H1 (cell line): Measurements from ENCODE around the gene RFLNA. TPM values are rescaled to one million over a fixed set of nuclear protein-coding genes. Genes with fewer than 3 reads are reported as not detected.

Experiments used
- CTCF ChIA-PET: fragments of 300-600 bp; sonication (Branson Sonifier 250); formaldehyde crosslinking; loops from one replicate; lab custom pipeline; 2021; ENCODE audit not compliant: partially characterized antibody; lab: Charles Lee
- POLR2A ChIA-PET: fragments of 300-600 bp; sonication (Branson Sonifier 250); formaldehyde crosslinking; loops from one replicate; lab custom pipeline; 2021; ENCODE audit warnings: inconsistent platforms; ENCODE audit not compliant: partially characterized antibody; lab: Charles Lee
- DNase-seq, 2 experiments: peaks; one replicate each; pipeline versions ENCODE4 v3.0.0 to v3.0.0-alpha.2; 2010 to 2022; ENCODE audit warnings: low spot score in 2 of 2, low read depth in 1 of 2, mixed read lengths in 1 of 2
- FAIRE-seq: peaks from 2 replicates; lab custom pipeline; 2011; peaks lifted over from hg19 to GRCh38; lab: Jason Lieb, UNC
- H2AFZ ChIP-seq: 2 replicates; pipeline ENCODE4 v1.8.1; 2012; ENCODE audit warnings: low read length, inconsistent platforms
- H2AK5ac ChIP-seq: 2 replicates; pipeline ENCODE4 v1.6.1; 2013; ENCODE audit warnings: low read depth, low read length
- H2BK120ac ChIP-seq: replicated peaks from 2 replicates; pipeline ENCODE3; 2013; ENCODE audit warnings: low read depth, low read length, inconsistent platforms
- H2BK12ac ChIP-seq: 2 replicates; pipeline ENCODE4 v1.6.1; 2013; ENCODE audit warnings: low read depth, low read length
- H2BK15ac ChIP-seq: 2 replicates; pipeline ENCODE4 v1.6.1; 2013; ENCODE audit warnings: low read length
- H2BK20ac ChIP-seq: 2 replicates; pipeline ENCODE4 v1.6.1; 2013; ENCODE audit warnings: low read length
- H2BK5ac ChIP-seq: 2 replicates; pipeline ENCODE4 v1.6.1; 2013; ENCODE audit warnings: low read depth, low read length
- H3K14ac ChIP-seq: 2 replicates; pipeline ENCODE4 v1.6.1; 2013; ENCODE audit warnings: inconsistent platforms; ENCODE audit not compliant: insufficient read length
- H3K18ac ChIP-seq: 2 replicates; pipeline ENCODE4 v1.6.1; 2013; ENCODE audit warnings: low read length; ENCODE audit errors: extremely low read depth
- H3K23ac ChIP-seq: 2 replicates; pipeline ENCODE4 v1.6.1; 2013; ENCODE audit warnings: inconsistent platforms; ENCODE audit not compliant: insufficient read length
- H3K23me2 ChIP-seq: 2 replicates; pipeline ENCODE4 v1.6.1; 2013; ENCODE audit warnings: low read depth, low read length
- H3K27ac ChIP-seq: 2 replicates; pipeline ENCODE4 v1.6.1; 2011; ENCODE audit warnings: low read depth, low read length, inconsistent platforms
- H3K27me3 ChIP-seq, 4 experiments: replicated peaks in 1 of 4; 1 replicate in 1 of 4; 2 replicates in 3 of 4; pipeline versions ENCODE4 v1.6.1 to v1.8.1; 2011 to 2013; ENCODE audit warnings: low read length in 3 of 4, mild to moderate bottlenecking in 3 of 4, inconsistent platforms in 2 of 4, mixed read lengths in 2 of 4, moderate library complexity in 1 of 4; ENCODE audit not compliant: control insufficient read depth in 3 of 4, insufficient read depth in 3 of 4; ENCODE audit errors: extremely low read depth in 1 of 4
- H3K36me3 ChIP-seq, 4 experiments: 2 replicates each; pipeline versions ENCODE4 v1.6.1 to v1.8.1; 2011 to 2013; ENCODE audit warnings: mild to moderate bottlenecking in 4 of 4, low read length in 3 of 4, moderate library complexity in 2 of 4, control low read depth in 1 of 4, inconsistent platforms in 1 of 4; ENCODE audit not compliant: insufficient read depth in 4 of 4, control insufficient read depth in 2 of 4
- H3K4ac ChIP-seq: replicated peaks from 2 replicates; pipeline ENCODE3; 2013; ENCODE audit warnings: low read length, low read depth, mixed read lengths, inconsistent platforms; ENCODE audit not compliant: insufficient read length
- H3K4me1 ChIP-seq, 4 experiments: replicated peaks in 1 of 4; 1 replicate in 1 of 4; 2 replicates in 3 of 4; pipeline versions ENCODE4 v1.6.1 to v1.8.1; 2011 to 2013; ENCODE audit warnings: low read length in 3 of 4, inconsistent platforms in 2 of 4, mixed read lengths in 1 of 4; ENCODE audit not compliant: insufficient read depth in 4 of 4, control insufficient read depth in 3 of 4
- H3K4me2 ChIP-seq, 2 experiments: 2 replicates each; pipeline versions ENCODE4 v1.6.1 to v1.8.1; 2011 to 2013; ENCODE audit warnings: low read depth in 2 of 2, low read length in 2 of 2, control low read depth in 1 of 2, inconsistent platforms in 1 of 2, mild to moderate bottlenecking in 1 of 2; ENCODE audit not compliant: insufficient read depth in 1 of 2
- H3K4me3 ChIP-seq, 4 experiments: fragments of 200-600, 300-600 bp in 1 of 4; sonication (generic), shearing (Covaris generic), sonication (Bioruptor Twin) in 1 of 4; 2 replicates each; pipeline versions ENCODE4 v1.5.1 to v1.8.1; 2011 to 2016; ENCODE audit warnings: low read length in 4 of 4, low read depth in 3 of 4, control low read depth in 2 of 4, inconsistent platforms in 2 of 4, mild to moderate bottlenecking in 2 of 4, mixed read lengths in 1 of 4, moderate library complexity in 1 of 4; ENCODE audit not compliant: insufficient read depth in 2 of 4; ENCODE audit errors: extremely low read depth in 1 of 4
- H3K56ac ChIP-seq: replicated peaks from 2 replicates; pipeline ENCODE3; 2013; ENCODE audit warnings: low read depth, mild to moderate bottlenecking, mixed read lengths, low read length, inconsistent platforms; ENCODE audit not compliant: insufficient read length
- H3K79me1 ChIP-seq: 2 replicates; pipeline ENCODE4 v1.6.1; 2013; ENCODE audit warnings: low read depth, low read length, control low read depth
- H3K79me2 ChIP-seq, 2 experiments: 2 replicates each; pipeline versions ENCODE4 v1.6.1 to v1.8.1; 2012 to 2013; ENCODE audit warnings: low read length in 2 of 2, mild to moderate bottlenecking in 2 of 2, inconsistent platforms in 1 of 2; ENCODE audit not compliant: insufficient read depth in 2 of 2, control insufficient read depth in 1 of 2
- H3K9ac ChIP-seq, 4 experiments: replicated peaks in 1 of 4; 1 replicate in 1 of 4; 2 replicates in 3 of 4; pipeline versions ENCODE4 v1.6.1 to v1.8.1; 2011 to 2013; ENCODE audit warnings: low read depth in 3 of 4, low read length in 3 of 4, control low read depth in 2 of 4, mild to moderate bottlenecking in 2 of 4, moderate library complexity in 2 of 4, inconsistent platforms in 1 of 4; ENCODE audit errors: extremely low read depth in 1 of 4
- H3K9me3 ChIP-seq, 2 experiments: 2 replicates each; pipeline versions ENCODE4 v1.6.1 to v1.8.1; 2012 to 2013; ENCODE audit warnings: mild to moderate bottlenecking in 2 of 2, moderate library complexity in 2 of 2, control low read depth in 1 of 2, inconsistent platforms in 1 of 2, low read depth in 1 of 2, low read length in 1 of 2, mixed read lengths in 1 of 2; ENCODE audit not compliant: insufficient read depth in 2 of 2
- H4K20me1 ChIP-seq, 2 experiments: replicated peaks in 1 of 2; 2 replicates each; pipeline versions ENCODE3 to v1.8.1; 2011 to 2013; ENCODE audit warnings: inconsistent platforms in 2 of 2, low read length in 2 of 2, mild to moderate bottlenecking in 1 of 2; ENCODE audit not compliant: insufficient read depth in 2 of 2, control insufficient read depth in 1 of 2
- H4K5ac ChIP-seq: 2 replicates; pipeline ENCODE4 v1.6.1; 2013; ENCODE audit warnings: low read length, low read depth, mixed read lengths, inconsistent platforms; ENCODE audit not compliant: insufficient read length
- H4K8ac ChIP-seq: 2 replicates; pipeline ENCODE4 v1.8.0; 2013; ENCODE audit warnings: mild to moderate bottlenecking, moderate library complexity, low read length, inconsistent platforms; ENCODE audit not compliant: insufficient read depth; ENCODE audit errors: extremely low read depth
- H4K91ac ChIP-seq: replicated peaks from 2 replicates; pipeline ENCODE3; 2013; ENCODE audit warnings: low read length, mixed read lengths, inconsistent platforms; ENCODE audit not compliant: insufficient read length
- BACH1 ChIP-seq: IDR thresholded peaks from 2 replicates; pipeline ENCODE4 v1.6.1; 2012; ENCODE audit warnings: low read length, improper control_type of control experiment
- BCL11A ChIP-seq, 2 experiments: IDR thresholded peaks; one replicate each; pipeline ENCODE4 v1.6.1; 2011; ENCODE audit warnings: low read depth in 2 of 2, low read length in 2 of 2, mild to moderate bottlenecking in 2 of 2
- CHD2 ChIP-seq: IDR thresholded peaks from 2 replicates; pipeline ENCODE4 v1.6.1; 2012; ENCODE audit warnings: low read length, improper control_type of control experiment
- EZH2 ChIP-seq: fragments of 200-600 bp; sonication (generic); IDR thresholded peaks from 2 replicates; pipeline ENCODE4 v1.7.1; 2012; ENCODE audit warnings: low read depth, mild to moderate bottlenecking, moderate library complexity, low read length, inconsistent platforms; ENCODE audit not compliant: severe bottlenecking
- GABPA ChIP-seq: IDR thresholded peaks from 2 replicates; pipeline ENCODE4 v1.6.1; 2011; ENCODE audit warnings: mild to moderate bottlenecking, low read length, moderate library complexity, borderline replicate concordance; ENCODE audit not compliant: insufficient read depth
- HDAC2 ChIP-seq, 2 experiments: fragments of 300-600 bp in 1 of 2; sonication (generic) in 1 of 2; IDR thresholded peaks; 2 replicates each; pipeline ENCODE4 v1.6.1; 2011 to 2012; ENCODE audit warnings: low read depth in 2 of 2, low read length in 2 of 2, mild to moderate bottlenecking in 2 of 2, moderate library complexity in 2 of 2, borderline replicate concordance in 1 of 2, inconsistent platforms in 1 of 2
- JUND ChIP-seq: IDR thresholded peaks from 2 replicates; pipeline ENCODE4 v1.6.1; 2011; ENCODE audit warnings: mild to moderate bottlenecking, improper control_type of control experiment, low read length
- KDM1A ChIP-seq: fragments of 200-600, 300-600 bp; sonication (generic); IDR thresholded peaks from 2 replicates; pipeline ENCODE4 v1.7.1; 2016; ENCODE audit warnings: mild to moderate bottlenecking, low read length, borderline replicate concordance
- KDM5A ChIP-seq: fragments of 200-600 bp; IDR thresholded peaks from 2 replicates; pipeline ENCODE4 v1.7.1; 2012; ENCODE audit warnings: mild to moderate bottlenecking, low read length, inconsistent platforms, mixed read lengths
- MAFK ChIP-seq: IDR thresholded peaks from 2 replicates; pipeline ENCODE4 v1.6.1; 2012; ENCODE audit warnings: low read depth, mild to moderate bottlenecking, improper control_type of control experiment, low read length
- MAX ChIP-seq: IDR thresholded peaks from 2 replicates; pipeline ENCODE4 v1.6.1; 2012; ENCODE audit warnings: inconsistent platforms
- RFX5 ChIP-seq: IDR thresholded peaks from 2 replicates; pipeline ENCODE4 v1.6.1; 2011; ENCODE audit warnings: low read depth, low read length, improper control_type of control experiment, borderline replicate concordance
- TCF12 ChIP-seq: IDR thresholded peaks from 2 replicates; pipeline ENCODE4 v1.6.1; 2011; ENCODE audit warnings: low read depth, mild to moderate bottlenecking, low read length
- YY1 ChIP-seq: IDR thresholded peaks from 2 replicates; pipeline ENCODE4 v1.6.1; 2011; ENCODE audit warnings: low read depth, mild to moderate bottlenecking, low read length
- ZNF274 ChIP-seq: IDR thresholded peaks from 2 replicates; pipeline ENCODE4 v1.7.0; 2012; ENCODE audit warnings: low read length, borderline replicate concordance; ENCODE audit errors: extremely low read depth
- WGBS, 2 experiments: shearing (Covaris generic) in 1 of 2; methylation state at CpG; one replicate each; pipeline versions ENCODE4 v1.1.6 to v1.1.7; 2013 to 2015; ENCODE audit warnings: low lambda C conversion rate in 2 of 2, mixed read lengths in 2 of 2, inconsistent platforms in 1 of 2, low coverage in 1 of 2, missing lambda C conversion rate in 1 of 2; ENCODE audit not compliant: insufficient replicate concordance in 2 of 2, insufficient coverage in 1 of 2, insufficient read length in 1 of 2; ENCODE audit errors: extremely low coverage in 1 of 2, missing lambda C conversion rate in 1 of 2; 5-methylcytosine and 5-hydroxymethylcytosine counted together
- polyA plus RNA-seq, 7 experiments: library from polyadenylated mRNA; depleted of rRNA in 3 of 7; stranded (reverse) in 5 of 7; unstranded in 2 of 7; fragments of >200 nt in 5 of 7; fragments of 200-250 nt in 2 of 7; gene quantifications; 1 replicate in 5 of 7; 2 replicates in 1 of 7; 4 replicates in 1 of 7; pipeline versions ENCODE4 v1.2.1 to v1.2.3, GENCODE V29; 2011 to 2013; ENCODE audit warnings: missing spikeins in 2 of 7, mixed read lengths in 2 of 7
- total RNA-seq: library from RNA; stranded (reverse); fragmentation: NEBNext Ultra II Directional; extraction: Animal tissue kit (Norgen Biotek cat#: 25700); gene quantifications from 2 replicates; pipeline ENCODE4 v1.2.1, GENCODE V29; 2021

The RFLNA gene
- total and polyA plus RNA-seq, 2 of the 8 experiments (the other 6 are each of a cell fraction or from before 2014, with no cell fraction given) = 6.4 to 6.6 TPM

- Histone ChIP-seq H2AFZ (no peak overlapping the region), H2AK5ac (no peak overlapping the region), H3K36me3 (peaks cover 13 to 70% (median 38%) of the 10 kb centered on the region in 4 experiments; a peak in 7 of 8 replicates), H4K5ac (no peak overlapping the region), H3K9me3 (no peaks in the 10 kb centered on the region), H3K56ac (no peak overlapping the region), H4K20me1 (peaks cover 0 to 7% of the 10 kb centered on the region in 2 experiments), H2BK5ac (no peak overlapping the region), H3K27me3 (no peaks in the 10 kb centered on the region), H3K4ac (no peak overlapping the region), H3K27ac (no peak overlapping the region), H3K4me2 (no peak overlapping the region), H3K14ac (no peak overlapping the region), H2BK15ac (no peak overlapping the region), H4K91ac (no peak overlapping the region), H3K23ac (no peak overlapping the region), H3K9ac (no peak overlapping the region), H4K8ac (no peak overlapping the region), H3K79me2 (no peaks in the 10 kb centered on the region), H3K79me1 (no peaks in the 10 kb centered on the region; the same call in 1 of the 2 replicates), H2BK20ac (no peak overlapping the region), H3K4me1 (no peaks in the 10 kb centered on the region), H2BK120ac (no peak overlapping the region), H3K4me3 (no peak overlapping the region), H3K23me2 (peaks cover 4% of the 10 kb centered on the region; the same call in 1 of the 2 replicates), H3K18ac (no peak overlapping the region), H2BK12ac (no peak overlapping the region)
- no peak for DNase-seq
- WGBS, 2 experiments = 82 to 100% methylated on average over 2 to 3 of the region's 6 CpGs
- POLR2A ChIA-PET = no interaction called here
- CTCF ChIA-PET = interaction anchor here (1.6 to 2.5 kb wide), 3 partner anchors 8 to 306 kb away, joined by 3 to 11 read pairs (median 5); no protein-coding TSS in a partner anchor
- no peak for FAIRE-seq
- TF ChIP-seq BCL11A (IDR thresholded peaks at IDR 0.05; ENCODE audit: low read depth in 2 of 2, low read length in 2 of 2) (no peak), KDM5A (no peak), BACH1 (no peak), MAFK (no peak), EZH2 (no peak), MAX (no peak), RFX5 (no peak), CHD2 (no peak), ZNF274 (no peak), KDM1A (no peak), JUND (no peak), TCF12 (no peak), GABPA (no peak), YY1 (no peak), HDAC2 (IDR thresholded peaks at IDR 0.05; ENCODE audit: borderline replicate concordance in 1 of 2, low read depth in 2 of 2, low read length in 2 of 2) (no peak)
Measured at GRCh38 chr12:124338448-124338847, 43.6 kb downstream of the RFLNA start.
